Femur (tissue), 1 donor: ENCODE results near the gene MAST3.

ENCODE experiments used
- DNase-seq: peaks from one replicate; pipeline ENCODE4 v3.0.0-alpha.2; 2017

The MAST3 gene

GRCh38 chr19:18193388-18194180 lies 96.0 kb downstream of the MAST3 start:
- DNase-seq, result no peak

- no peak for DNase-seq
Observed at GRCh38 chr19:18194181-18194530, 96.6 kb downstream of the MAST3 start.

GRCh38 chr19:18194554-18195238 lies 97.1 kb downstream of the MAST3 start:
- peak; percentile 51 for DNase-seq

GRCh38 chr19:18196511-18196845 lies 98.9 kb downstream of the MAST3 start:
- DNase-seq, result no peak

GRCh38 chr19:18197306-18197705 lies 99.7 kb downstream of the MAST3 start:
- DNase-seq, result no peak

- no peak for DNase-seq
Observed at GRCh38 chr19:18197941-18198340, 100.4 kb downstream of the MAST3 start.

- DNase-seq, result no peak
Observed at GRCh38 chr19:18198374-18198773, 100.8 kb downstream of the MAST3 start.
